ENCODE data around the gene ZNF444. TPM values are rescaled to one million over a fixed set of nuclear protein-coding genes. Genes with fewer than 3 reads are reported as not detected.

Gene ZNF444
- total and polyA plus RNA-seq, 9 of the 15 experiments (the other 6 are each of a cell fraction or from before 2014, with no cell fraction given), result 0.39 to 40.0 (median 6.9) TPM

DNA sequence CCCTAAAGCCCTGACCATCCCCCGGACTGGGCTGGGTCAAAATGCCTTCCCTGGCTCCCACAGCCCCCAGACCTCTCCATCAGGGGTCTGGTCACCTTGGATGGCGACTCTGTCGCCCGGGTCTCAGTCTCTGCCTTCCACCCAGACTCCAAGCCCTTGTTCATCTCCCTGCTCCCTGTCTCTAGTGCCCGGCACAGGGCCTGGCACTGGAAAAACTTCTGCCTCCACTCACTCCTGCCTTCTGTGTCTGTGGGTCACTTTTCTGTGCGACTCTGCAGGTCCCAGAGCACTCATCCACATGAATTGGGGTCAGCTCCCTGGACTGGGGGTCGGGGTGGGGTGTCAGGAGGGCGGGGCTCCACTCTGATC is 21.1 kb upstream of the ZNF444 start (continued):
- TF ChIP-seq ZNF316 (IDR thresholded peaks at IDR 0.05) (no peak), ZNF12 (CRISPR knock-in tag; IDR thresholded peaks at IDR 0.05) (no peak), ESRRB (CRISPR knock-in tag; IDR thresholded peaks at IDR 0.05; ENCODE audit: borderline replicate concordance) (no peak), YY1 (IDR thresholded peaks at IDR 0.05; ENCODE audit: borderline replicate concordance in 1 of 3, control insufficient read depth in 1 of 3, extremely low read depth in 1 of 3, insufficient read depth in 3 of 3, insufficient read length in 1 of 3, insufficient replicate concordance in 2 of 3, low read depth in 1 of 3, low read length in 2 of 3) (no peak)

DNA sequence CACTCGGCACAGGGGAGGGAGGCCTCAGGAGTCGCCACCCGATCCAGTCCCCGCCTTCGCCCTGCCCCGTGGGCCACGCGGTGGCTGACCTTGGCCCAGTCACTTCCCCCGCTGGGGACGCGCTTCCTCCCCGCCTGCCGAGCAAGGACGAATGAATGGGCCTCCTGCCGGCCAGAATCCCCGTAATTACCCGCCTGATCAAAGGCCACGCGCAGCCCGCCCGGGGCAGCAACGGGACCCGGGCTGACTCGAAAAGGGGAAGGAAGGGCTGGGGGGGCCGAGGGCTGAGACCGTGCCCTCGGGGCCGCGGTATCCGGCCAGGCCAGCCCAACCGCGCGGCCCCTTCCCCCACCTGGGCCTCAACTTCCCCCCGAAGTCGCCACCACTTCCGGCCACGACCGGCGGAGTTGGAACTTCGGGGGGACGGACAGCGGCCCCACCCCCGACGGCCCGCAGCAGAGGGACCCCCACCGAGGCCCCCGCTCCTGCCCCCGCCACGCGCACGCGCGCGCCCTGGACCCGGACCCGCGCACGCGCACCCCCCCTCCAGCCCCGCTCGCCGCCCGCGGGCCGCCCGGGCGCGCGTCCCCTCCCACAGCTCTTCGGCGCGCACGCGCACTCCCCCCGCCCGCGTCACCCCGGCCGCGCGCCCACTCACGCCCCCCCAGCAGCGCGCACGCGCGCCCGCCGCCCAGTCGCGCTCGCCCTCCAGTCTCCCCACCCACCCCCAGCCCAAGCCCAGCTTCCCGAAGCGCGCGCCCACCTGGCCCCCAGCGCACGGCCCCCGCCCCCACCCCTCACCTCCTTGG is 20.5 kb upstream of the ZNF444 start:
- no TSS peak for BruUV-seq (replicated peaks)
- Histone ChIP-seq H3K9me1 (ENCODE audit: control insufficient read depth, insufficient read depth, low read length) (peaks cover 6% of the 10 kb centered on the region), H3K9ac (ENCODE audit: insufficient read depth in 1 of 2, low read depth in 2 of 2, low read length in 2 of 2) (peak overlapping the region; percentile 98 to 99), H3K79me2 (ENCODE audit: control insufficient read depth, insufficient read depth, low read length) (peaks cover 50% of the 10 kb centered on the region), H4K20me1 (replicated peaks; ENCODE audit: control insufficient read depth, insufficient read depth, low read length) (peaks cover 25% of the 10 kb centered on the region), H3K36me3 (ENCODE audit: control insufficient read depth, insufficient read depth, low read length) (peaks cover 33% of the 10 kb centered on the region), H2AFZ (ENCODE audit: low read depth, low read length) (peak overlapping the region; percentile 64; the same call in 1 of the 2 replicates), H3K4me2 (ENCODE audit: insufficient read depth, low read length) (peak overlapping the region; percentile 85), H3K4me1 (replicated peaks in 1 of 2; ENCODE audit: control insufficient read depth in 2 of 2, insufficient read depth in 2 of 2, low read length in 2 of 2) (peaks cover 23 to 51% of the 10 kb centered on the region in 2 experiments), H3K4me3 (peak overlapping the region; percentile 95), H3K27me3 (ENCODE audit: control insufficient read depth in 2 of 2, insufficient read depth in 2 of 2, low read length in 2 of 2) (no peaks in the 10 kb centered on the region), H3K9me3 (replicated peaks; ENCODE audit: control insufficient read depth, insufficient read depth, low read depth, low read length) (no peaks in the 10 kb centered on the region), H3K27ac (ENCODE audit: extremely low read depth, low read depth, low read length) (peak overlapping the region; percentile 99)
- FAIRE-seq (peak; percentile 62), ATAC-seq (peak; percentile 77), DNase-seq (ENCODE audit: extremely low read depth in 1 of 4, low spot score in 3 of 4) (peak; percentile 89 to 94 (median 93))
- ChIA-PET POLR2A (interaction anchor here (0.6 to 1.2 kb wide), 4 partner anchors 16 to 55 kb away, joined by 3 to 8 read pairs (median 4); no protein-coding TSS in a partner anchor), CTCF (ENCODE audit: low intra/inter-chr PET ratio) (no interaction called here)
- intact Hi-C loops (cut with micrococcal nuclease), result loop anchor here (2.0 kb wide), 1 partner anchor 20 kb away; the partner anchor contains the start of gene ZNF444
- in situ Hi-C loops (cut with MboI), result no loop called here
- WGBS (ENCODE audit: insufficient coverage, low coverage, missing lambda C conversion rate), result 0% methylated on average over 13 of the region's 99 CpGs
- TF ChIP-seq PHB (CRISPR knock-in tag; IDR thresholded peaks at IDR 0.05), result no peak
- TF ChIP-seq, protein P1, sequence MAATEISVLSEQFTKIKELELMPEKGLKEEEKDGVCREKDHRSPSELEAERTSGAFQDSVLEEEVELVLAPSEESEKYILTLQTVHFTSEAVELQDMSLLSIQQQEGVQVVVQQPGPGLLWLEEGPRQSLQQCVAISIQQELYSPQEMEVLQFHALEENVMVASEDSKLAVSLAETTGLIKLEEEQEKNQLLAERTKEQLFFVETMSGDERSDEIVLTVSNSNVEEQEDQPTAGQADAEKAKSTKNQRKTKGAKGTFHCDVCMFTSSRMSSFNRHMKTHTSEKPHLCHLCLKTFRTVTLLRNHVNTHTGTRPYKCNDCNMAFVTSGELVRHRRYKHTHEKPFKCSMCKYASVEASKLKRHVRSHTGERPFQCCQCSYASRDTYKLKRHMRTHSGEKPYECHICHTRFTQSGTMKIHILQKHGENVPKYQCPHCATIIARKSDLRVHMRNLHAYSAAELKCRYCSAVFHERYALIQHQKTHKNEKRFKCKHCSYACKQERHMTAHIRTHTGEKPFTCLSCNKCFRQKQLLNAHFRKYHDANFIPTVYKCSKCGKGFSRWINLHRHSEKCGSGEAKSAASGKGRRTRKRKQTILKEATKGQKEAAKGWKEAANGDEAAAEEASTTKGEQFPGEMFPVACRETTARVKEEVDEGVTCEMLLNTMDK (IDR thresholded peaks at IDR 0.05; ENCODE audit: borderline replicate concordance, insufficient read depth, low read depth, low read length, poor library complexity, severe bottlenecking), result no peak
- TF ChIP-seq, protein P2, sequence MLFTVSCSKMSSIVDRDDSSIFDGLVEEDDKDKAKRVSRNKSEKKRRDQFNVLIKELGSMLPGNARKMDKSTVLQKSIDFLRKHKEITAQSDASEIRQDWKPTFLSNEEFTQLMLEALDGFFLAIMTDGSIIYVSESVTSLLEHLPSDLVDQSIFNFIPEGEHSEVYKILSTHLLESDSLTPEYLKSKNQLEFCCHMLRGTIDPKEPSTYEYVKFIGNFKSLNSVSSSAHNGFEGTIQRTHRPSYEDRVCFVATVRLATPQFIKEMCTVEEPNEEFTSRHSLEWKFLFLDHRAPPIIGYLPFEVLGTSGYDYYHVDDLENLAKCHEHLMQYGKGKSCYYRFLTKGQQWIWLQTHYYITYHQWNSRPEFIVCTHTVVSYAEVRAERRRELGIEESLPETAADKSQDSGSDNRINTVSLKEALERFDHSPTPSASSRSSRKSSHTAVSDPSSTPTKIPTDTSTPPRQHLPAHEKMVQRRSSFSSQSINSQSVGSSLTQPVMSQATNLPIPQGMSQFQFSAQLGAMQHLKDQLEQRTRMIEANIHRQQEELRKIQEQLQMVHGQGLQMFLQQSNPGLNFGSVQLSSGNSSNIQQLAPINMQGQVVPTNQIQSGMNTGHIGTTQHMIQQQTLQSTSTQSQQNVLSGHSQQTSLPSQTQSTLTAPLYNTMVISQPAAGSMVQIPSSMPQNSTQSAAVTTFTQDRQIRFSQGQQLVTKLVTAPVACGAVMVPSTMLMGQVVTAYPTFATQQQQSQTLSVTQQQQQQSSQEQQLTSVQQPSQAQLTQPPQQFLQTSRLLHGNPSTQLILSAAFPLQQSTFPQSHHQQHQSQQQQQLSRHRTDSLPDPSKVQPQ (CRISPR knock-in tag; IDR thresholded peaks at IDR 0.05; ENCODE audit: borderline replicate concordance), result no peak
- no peak for TF ChIP-seq ZEB2 (IDR thresholded peaks at IDR 0.05)
- no peak for TF ChIP-seq KLF1 (tag; IDR thresholded peaks at IDR 0.05)
- no peak for TF ChIP-seq MED1 (CRISPR knock-in tag; IDR thresholded peaks at IDR 0.05; ENCODE audit: borderline replicate concordance)
